Epithelial cell of proximal tubule (primary cell): Measurements from ENCODE around the gene CA11. TPM values are rescaled to one million over a fixed set of nuclear protein-coding genes. Genes with fewer than 3 reads are reported as not detected.

Experiments
- DNase-seq: peaks from one replicate; pipeline ENCODE4 v3.0.0-alpha.2; 2011; ENCODE audit warnings: low read depth
- H3K4me3 ChIP-seq: 2 replicates; pipeline ENCODE4 v1.5.1; 2011; ENCODE audit warnings: low read depth, mild to moderate bottlenecking, low read length
- total RNA-seq: library from RNA; depleted of rRNA; stranded (reverse); fragments of >200 nt; gene quantifications from 2 replicates; pipeline ENCODE4 v1.2.3, GENCODE V29; 2015
- TF ChIP-seq, protein P1 (sequence below): conservative IDR thresholded peaks from 2 replicates; pipeline ENCODE4 v1.5.1; 2012; ENCODE audit warnings: low read depth, mild to moderate bottlenecking, low read length

The CA11 gene
- total RNA-seq, 1 donor from 2014 or later, result 6.6 TPM

DNA sequence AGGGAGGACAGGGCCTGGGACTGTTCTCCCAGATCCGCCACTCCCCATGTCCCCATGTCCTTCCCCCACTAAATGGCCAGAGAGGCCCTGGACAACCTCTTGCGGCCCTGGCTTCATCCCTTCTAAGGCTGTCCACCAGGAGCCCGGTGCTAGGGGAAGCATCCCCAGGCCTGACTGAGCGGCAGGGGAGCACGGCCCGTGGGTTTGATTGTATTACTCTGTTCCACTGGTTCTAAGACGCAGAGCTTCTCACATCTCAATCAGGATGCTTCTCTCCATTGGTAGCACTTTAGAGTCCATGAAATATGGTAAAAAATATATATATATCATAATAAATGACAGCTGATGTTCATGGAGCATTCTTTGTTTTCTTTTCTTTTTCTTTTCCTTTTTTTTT is 38.6 kb downstream of the CA11 start:
- TF ChIP-seq, protein P1, sequence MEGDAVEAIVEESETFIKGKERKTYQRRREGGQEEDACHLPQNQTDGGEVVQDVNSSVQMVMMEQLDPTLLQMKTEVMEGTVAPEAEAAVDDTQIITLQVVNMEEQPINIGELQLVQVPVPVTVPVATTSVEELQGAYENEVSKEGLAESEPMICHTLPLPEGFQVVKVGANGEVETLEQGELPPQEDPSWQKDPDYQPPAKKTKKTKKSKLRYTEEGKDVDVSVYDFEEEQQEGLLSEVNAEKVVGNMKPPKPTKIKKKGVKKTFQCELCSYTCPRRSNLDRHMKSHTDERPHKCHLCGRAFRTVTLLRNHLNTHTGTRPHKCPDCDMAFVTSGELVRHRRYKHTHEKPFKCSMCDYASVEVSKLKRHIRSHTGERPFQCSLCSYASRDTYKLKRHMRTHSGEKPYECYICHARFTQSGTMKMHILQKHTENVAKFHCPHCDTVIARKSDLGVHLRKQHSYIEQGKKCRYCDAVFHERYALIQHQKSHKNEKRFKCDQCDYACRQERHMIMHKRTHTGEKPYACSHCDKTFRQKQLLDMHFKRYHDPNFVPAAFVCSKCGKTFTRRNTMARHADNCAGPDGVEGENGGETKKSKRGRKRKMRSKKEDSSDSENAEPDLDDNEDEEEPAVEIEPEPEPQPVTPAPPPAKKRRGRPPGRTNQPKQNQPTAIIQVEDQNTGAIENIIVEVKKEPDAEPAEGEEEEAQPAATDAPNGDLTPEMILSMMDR, result no peak
- DNase-seq, result no peak
- no peak overlapping the region for H3K4me3 ChIP-seq

- TF ChIP-seq, protein P1, result no peak
- no peak for DNase-seq
- H3K4me3 ChIP-seq, result no peak within 1 kb of the TSS
Measured at GRCh38 chr19:48606463-48607358, 39.3 kb downstream of the CA11 start, which contains the start of gene SPACA4. Gene SPACA4 (plus strand): TSS chr19:48606742. CDS start chr19:48606979, 237 bp downstream.

GRCh38 chr19:48603850-48604249 is 42.1 kb downstream of the CA11 start:
- TF ChIP-seq, protein P1, result no peak
- H3K4me3 ChIP-seq, result no peak overlapping the region

DNA sequence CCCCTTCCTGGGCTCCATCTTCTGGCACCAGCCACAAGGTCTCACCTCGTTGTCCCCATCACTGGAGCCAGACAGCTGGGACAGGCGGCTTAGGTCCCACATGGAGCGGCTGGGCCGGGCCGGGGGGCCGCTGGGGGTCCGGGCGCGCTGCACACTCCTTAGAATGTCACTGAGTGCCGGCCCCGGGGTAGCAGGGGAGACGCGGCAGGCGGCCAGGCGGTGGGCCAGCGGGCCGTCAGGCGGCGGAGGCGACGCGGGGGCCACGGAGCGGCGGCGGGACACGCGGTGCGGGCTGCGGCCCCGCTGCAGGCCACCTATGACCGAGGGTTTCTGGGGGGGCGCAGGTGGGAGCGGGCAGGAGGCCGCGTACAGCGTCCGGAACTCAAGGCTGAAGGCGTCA is 42.5 kb downstream of the CA11 start:
- DNase-seq, result no peak
- TF ChIP-seq, protein P1, result no peak

More at GRCh38 chr19:48603850-48604249, 42.1 kb downstream of the CA11 start:
- no peak for DNase-seq

DNA sequence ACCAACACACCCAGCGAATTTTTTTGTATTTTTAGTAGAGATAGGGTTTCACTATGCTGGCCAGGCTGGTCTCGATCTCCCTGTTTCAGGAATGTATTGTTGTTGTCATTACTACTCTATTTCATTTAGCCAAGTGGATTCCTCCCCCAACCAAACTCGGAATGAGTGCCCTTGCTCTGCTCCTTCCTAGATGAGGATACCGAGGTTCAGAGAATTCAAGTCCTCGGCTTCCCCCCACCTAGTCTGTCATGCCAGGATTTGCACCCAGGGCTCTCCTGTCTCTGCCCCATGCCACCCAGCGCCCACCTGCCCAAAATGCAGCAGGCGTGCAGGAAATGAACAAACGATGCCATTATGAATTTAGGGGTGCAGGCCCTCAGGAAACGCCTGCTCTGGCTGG is 43.0 kb downstream of the CA11 start:
- no peak for DNase-seq
- TF ChIP-seq, protein P1, result no peak
- no peak overlapping the region for H3K4me3 ChIP-seq

More for the DNA sequence above, 42.5 kb downstream of the CA11 start:
- no peak overlapping the region for H3K4me3 ChIP-seq

DNA sequence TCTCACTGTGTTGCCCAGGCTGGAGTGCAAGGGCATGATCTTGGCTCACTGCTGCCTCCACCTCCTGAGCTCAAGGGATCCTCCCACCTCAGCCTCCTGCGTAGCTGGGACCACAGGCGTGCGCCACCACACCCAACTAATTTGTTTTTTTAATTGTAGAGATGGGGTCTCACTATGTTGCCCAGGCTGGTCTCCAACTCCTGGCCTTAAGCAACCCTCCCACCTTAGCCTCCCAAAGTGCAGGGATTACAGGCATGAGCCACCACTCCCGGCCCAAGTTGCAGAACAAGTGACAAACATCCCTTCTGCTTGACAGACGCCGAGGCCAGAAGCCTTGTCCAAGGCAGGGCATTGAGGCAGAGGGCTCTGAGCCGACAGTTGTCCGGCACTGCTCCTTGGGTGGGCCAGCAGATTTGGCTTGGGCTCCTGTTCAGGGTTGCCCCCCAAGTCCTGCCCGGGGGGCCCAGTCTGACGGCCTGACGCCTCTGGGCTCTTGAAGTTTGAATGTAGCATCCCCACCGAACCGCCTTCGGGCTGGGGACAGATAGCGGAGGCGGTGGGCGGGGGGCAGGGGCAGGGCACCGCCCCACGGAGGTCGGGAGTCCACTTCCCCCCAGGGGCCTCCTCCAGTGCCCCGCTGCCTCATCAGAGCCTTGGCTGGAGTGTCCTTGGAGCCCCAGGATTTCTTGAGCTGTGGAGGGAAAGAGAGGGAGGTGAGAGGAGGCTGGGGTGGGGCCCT is 45.1 kb downstream of the CA11 start:
- H3K4me3 ChIP-seq, result no peak overlapping the region
- no peak for DNase-seq
- TF ChIP-seq, protein P1, result no peak
